Activated gamma-delta T cell (primary cell): ENCODE data around the gene UGT8.
"Not testable (repeated sequence)": the region's sequence is repeated elsewhere in the genome, so short reads cannot be mapped to it uniquely, and the experiment has no call there.

ENCODE experiments used
- DNase-seq: peaks from one replicate; lab custom pipeline; 2025; lab: John Stamatoyannopoulos, UW

UGT8 gene

DNA sequence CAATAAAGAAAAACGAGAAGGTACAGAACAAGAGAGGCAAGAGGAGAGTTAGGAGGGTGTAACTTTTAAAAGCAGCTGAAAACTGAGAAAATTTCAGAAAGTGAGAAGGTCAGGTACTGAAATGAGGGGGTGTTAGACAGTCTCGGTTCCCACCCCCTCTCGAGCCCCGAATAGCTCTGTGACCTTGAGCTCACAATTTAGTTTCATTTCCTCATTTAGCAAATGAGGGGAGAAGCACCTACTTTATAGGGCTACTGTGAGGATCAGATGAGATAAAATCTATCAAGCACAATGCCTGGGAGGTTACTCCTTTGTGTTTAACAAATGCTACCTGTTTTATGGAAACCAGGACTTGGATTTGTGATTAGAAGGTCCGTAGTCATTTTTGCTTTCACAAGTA, 4.9 kb downstream of the UGT8 start:
- DNase-seq, result no peak

- DNase-seq, result no peak
These were observed 7.6 kb downstream of the UGT8 start for GRCh38 chr4:114606245-114606644.

GRCh38 chr4:114607056-114607455, 8.4 kb downstream of the UGT8 start:
- no peak for DNase-seq

DNA sequence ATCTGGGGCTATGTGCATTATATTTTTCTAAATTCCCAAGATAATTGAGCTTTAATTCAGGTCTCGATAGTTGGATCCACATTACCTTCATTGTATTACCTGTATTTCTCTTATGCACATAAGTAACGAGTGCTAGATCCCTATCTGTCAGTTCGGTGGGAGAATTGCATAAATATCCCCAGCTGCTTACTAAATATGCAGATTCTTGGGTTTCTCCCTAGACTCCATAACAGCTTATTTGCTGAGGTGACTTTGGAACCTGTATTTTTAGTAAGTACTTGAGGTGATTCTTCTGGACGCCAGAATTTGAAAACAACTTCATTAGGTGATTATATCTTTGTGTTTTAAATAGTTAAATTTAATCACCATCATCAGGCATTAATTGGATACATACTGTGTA, 15.0 kb downstream of the UGT8 start:
- no peak for DNase-seq

GRCh38 chr4:114615435-114615834, 16.8 kb downstream of the UGT8 start:
- DNase-seq, result no peak

- not testable (repeated sequence) for DNase-seq
These were observed 17.4 kb downstream of the UGT8 start for GRCh38 chr4:114616036-114616435.

DNA sequence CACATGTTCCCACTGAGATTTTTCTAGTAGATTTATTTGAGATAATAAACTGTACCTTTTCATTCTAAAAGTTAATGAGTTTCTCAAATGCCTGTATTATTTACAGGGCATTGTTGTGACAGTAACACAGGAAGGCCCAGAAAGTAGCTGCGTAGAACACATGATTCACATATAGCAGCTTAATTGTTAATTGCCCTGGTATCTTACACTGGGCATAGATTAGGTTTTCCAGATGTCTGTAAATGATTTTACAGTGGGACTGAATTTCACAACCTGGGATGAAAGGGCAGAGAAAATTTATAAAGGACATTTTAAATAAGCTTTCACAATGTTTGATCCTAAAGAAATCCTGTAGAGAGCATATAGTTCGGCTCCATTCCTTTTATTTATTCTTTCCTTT, 27.6 kb downstream of the UGT8 start:
- DNase-seq, result no peak

- DNase-seq, result no peak
These were observed 37.8 kb downstream of the UGT8 start for GRCh38 chr4:114636192-114636935.

DNA sequence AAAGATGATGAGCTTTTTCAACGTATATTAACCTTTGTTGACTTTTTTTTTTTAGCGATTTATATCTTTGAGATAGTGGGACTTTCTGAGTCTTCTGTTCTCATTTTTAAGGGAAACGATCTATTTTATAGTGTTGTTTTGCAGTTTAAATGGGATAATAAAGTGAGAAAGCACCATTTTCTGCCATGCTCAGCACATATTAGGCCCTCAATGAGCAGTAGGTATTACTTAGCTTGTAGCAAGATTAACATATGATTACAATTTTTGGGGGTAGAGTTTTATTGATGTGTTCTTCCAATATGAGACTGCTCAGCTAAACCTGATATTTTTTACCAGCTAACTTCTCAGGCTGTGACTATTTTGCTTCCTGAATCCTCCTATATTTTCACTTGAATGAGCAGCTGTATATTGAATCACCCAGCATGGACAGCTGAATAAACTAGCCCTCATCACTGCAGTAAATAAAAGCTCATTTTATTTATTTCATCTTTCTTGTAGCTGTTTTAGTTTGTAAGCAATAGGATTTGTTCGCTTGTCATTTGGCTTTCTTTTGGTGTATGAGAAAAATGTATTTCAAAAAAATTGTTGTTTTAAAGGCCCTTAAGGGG, 43.7 kb downstream of the UGT8 start:
- no peak for DNase-seq

DNA sequence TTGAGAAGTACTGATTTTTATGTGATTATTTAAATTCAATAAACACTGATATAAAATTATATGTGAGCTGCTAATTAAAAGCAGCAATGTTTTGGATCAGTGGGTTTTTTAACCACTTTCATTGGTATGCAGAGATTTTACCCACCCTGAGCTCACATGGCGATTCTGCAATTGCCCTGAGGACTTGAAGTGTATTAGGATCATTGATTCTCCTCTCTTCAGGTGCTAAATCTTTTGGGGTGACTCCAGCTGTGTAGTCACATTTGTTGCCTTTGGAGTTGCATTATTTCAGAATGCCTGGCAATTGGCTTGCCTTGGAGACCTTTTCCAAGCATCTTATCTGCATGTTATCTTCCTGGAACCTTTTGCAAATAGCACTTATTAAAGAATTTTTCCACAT, 51.3 kb downstream of the UGT8 start:
- no peak for DNase-seq

DNA sequence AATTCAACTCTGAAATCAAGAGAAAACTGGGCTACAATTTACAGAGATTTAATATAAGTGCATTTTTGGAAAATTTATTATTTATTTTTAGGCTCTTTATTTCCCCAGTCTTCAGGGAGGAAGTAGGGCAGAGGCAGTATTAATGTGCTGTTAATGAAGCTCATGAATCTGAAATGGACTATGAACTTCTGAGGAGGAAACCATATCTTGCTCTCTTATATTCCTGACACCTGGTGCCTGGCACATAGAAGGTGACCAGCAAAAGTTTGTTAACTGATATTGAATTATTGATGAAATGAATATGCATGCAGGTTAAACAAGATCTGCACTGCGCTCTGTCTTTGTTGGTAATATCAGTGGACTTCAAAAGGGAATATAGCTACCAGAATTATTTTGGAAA, 55.1 kb downstream of the UGT8 start:
- DNase-seq, result no peak

DNA sequence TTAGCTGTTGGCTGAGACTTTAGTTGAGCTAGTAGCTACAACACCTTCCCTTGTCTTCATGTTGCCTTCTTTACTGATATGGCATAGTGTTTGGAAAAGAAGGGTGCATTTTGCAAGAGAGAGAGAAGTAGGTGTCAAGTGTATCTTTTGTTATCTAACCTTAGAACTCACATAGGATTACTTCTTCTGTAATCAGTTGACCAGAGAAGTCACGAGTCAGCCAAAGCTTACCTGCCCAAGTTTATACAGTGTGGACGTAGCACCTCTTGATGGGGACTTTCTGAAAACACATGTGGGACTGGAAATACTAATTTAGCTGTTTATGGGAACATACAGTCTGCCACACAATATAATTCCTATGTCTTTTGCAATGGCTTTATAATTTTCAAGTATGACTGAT, 56.0 kb downstream of the UGT8 start:
- DNase-seq, result no peak

GRCh38 chr4:114658179-114658578, 59.6 kb downstream of the UGT8 start:
- DNase-seq, result no peak

- DNase-seq, result no peak
These were observed 60.2 kb downstream of the UGT8 start for GRCh38 chr4:114658776-114659175.

GRCh38 chr4:114659386-114660008, 60.9 kb downstream of the UGT8 start:
- DNase-seq, result no peak

DNA sequence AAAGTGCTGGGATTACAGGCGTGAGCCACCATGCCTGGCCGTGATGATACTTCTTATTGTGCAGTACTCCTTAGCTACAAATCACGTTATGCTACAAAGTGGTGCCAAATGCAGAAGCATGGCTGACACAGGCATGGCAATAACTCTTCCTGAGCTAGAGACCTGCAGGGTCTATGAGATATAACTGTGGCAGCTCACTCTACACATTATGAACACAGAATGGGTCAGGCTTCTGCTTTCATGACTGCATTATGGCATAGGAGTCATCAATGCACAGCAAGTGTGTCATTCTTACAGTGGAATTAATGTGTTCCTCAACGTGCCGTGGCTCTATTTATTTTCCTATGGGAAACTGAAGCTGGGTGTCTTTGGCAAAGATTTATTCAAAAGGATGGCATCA, 64.5 kb downstream of the UGT8 start:
- no peak for DNase-seq

DNA sequence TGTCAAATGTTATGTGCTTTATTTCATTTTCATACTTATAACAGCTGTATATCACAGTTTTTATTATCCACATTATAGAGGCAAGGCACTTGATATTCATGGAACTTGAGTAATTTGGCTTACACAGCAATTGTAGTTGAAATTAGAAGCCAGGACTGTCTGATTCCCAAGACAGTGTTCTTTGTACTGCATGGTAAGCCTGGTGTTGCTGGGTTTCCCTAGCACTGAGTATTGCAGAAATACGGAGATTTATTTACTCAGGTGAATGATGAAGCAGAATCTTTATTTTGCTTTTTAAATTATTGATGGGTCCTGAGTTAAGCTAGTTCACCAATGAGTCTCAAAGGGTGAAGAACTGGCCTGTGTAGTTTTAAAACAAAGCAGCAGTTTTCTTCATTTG, 70.0 kb downstream of the UGT8 start:
- no peak for DNase-seq

DNA sequence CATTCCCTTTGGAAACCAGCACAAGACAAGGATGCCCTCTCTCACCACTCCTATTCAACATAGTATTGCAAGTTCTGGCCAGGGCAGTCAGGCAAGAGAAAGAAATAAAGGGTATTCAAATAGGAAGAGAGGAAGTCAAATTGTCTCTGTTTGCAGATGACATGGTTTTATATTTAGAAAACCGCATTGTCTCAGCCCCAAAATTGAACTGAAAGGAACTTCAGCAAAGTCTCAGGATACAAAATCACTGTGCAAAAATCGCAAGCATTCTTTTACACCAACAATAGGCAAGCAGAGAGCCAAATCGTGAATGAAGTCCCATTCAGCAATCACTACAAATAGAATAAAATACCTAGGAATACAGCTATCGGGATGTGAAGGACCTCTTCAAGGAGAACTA, 72.1 kb downstream of the UGT8 start:
- DNase-seq, result not testable (repeated sequence)

DNA sequence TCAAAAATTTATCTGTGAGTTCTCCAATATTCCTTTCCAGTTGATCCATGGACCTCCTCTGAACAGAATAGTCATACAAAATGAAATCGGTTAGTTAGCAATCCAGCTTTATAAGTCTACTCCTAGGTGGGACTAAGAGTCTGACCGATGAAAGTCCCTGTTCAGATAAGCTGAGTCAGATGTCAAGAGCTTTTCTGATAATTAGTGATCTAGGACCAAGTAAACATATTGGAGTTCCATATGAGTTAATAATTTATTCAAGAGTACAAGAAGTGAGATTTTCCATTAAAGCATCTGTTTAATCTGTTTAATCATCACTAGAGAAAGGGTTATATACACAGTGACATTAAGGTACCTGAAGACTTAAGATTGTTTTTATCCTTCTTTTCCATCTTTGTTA, 74.7 kb downstream of the UGT8 start:
- DNase-seq, result no peak

GRCh38 chr4:114674080-114674479, 75.5 kb downstream of the UGT8 start:
- no peak for DNase-seq

DNA sequence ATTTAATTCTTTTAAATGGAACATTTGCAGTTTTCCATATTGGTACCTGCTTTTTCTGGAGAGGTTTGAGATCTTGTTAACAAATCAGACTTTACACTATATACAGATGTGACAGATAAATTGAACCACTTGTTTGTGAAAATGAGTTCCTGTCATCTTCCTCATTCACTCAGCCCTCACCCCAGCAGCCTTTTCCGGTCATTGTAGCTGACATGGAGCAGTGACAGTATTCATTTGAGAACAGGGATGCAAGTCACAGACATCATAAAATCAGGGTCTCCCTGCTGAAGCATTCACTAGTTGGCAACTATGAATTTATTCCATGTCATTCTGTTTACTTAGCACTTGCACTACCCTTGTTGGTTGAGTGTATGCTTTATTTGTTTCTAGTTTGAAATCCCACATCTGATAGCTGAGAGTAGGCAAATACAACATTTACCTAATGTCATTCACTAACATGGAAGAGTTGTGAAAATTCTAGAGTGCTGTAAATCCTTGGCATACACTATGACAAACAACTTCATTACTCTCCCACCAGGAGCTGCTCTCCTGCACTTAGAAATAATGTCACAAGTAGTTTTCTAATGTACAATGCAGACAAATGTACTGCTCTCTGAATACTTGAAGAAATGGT, 78.9 kb downstream of the UGT8 start:
- no peak for DNase-seq

GRCh38 chr4:114684462-114684861, 85.9 kb downstream of the UGT8 start:
- no peak for DNase-seq

DNA sequence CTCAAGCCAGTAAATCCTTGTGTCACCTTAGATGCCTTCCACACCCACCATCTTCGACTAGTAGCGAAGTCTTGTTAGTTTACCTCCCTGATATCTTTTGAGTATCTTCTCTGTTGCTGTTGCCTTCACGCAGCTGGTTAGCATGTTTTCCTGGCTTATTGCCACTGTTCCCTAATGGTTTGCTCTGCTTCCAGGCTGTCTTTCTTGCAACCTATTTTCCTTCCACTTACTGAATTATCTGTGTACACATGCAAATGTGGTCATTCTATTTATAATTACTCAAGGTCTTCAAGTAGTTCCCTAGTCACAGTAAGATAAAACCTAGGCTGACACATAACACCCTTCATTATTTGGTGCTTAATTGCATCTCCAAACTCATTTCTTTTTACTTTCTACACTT, 89.5 kb downstream of the UGT8 start:
- no peak for DNase-seq
